ENCODE measurements around the gene SLC25A26. TPM values are rescaled to one million over a fixed set of nuclear protein-coding genes. Genes with fewer than 3 reads are reported as not detected.
A peak's percentile ranks its signal among the peaks of the same experiment; 100 is the strongest.
"Not testable (repeated sequence)": the region's sequence is repeated elsewhere in the genome, so short reads cannot be mapped to it uniquely, and the experiment has no call there.

Gene SLC25A26
- total RNA-seq, 2 donors from 2014 or later: 8.6 to 9.2 TPM

DNA sequence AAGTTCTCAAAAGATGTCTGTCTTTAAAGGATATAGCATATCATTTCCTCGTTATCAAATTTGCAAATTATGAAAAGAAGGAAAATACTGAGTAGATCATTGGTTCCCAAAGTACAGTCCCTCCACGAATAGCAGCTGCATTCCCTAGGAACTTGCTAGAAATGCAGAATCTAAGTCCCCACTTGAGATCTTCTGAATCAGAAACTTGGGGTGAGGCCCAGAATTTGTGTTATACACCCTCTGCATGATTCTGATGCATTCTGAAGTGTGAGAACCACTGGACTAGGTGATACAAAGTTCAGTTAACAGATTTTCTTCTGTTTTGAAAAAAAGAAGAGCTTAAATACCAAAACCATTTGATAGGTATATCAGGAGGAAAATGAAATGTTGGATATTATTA is 77.1 kb downstream of the SLC25A26 start:
- 31 to 38% methylated on average over 2 of the region's 2 CpGs for WGBS, 2 donors
- H3K36me3 ChIP-seq (replicated peaks in 1 of 2; ENCODE audit: insufficient read depth in 1 of 2, low read depth in 2 of 2): no peaks in the 10 kb centered on the region
- no peak overlapping the region for H3K4me3 ChIP-seq
- TF ChIP-seq, protein P1, sequence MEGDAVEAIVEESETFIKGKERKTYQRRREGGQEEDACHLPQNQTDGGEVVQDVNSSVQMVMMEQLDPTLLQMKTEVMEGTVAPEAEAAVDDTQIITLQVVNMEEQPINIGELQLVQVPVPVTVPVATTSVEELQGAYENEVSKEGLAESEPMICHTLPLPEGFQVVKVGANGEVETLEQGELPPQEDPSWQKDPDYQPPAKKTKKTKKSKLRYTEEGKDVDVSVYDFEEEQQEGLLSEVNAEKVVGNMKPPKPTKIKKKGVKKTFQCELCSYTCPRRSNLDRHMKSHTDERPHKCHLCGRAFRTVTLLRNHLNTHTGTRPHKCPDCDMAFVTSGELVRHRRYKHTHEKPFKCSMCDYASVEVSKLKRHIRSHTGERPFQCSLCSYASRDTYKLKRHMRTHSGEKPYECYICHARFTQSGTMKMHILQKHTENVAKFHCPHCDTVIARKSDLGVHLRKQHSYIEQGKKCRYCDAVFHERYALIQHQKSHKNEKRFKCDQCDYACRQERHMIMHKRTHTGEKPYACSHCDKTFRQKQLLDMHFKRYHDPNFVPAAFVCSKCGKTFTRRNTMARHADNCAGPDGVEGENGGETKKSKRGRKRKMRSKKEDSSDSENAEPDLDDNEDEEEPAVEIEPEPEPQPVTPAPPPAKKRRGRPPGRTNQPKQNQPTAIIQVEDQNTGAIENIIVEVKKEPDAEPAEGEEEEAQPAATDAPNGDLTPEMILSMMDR (IDR thresholded peaks at IDR 0.05): no peak
- TF ChIP-seq POLR2A (IDR thresholded peaks at IDR 0.05): no peak
- intact Hi-C loops (cut with DNase I): no loop called here
- peaks cover 45% of the 10 kb centered on the region for H3K4me1 ChIP-seq
- no peaks in the 10 kb centered on the region for H3K27me3 ChIP-seq
- DNase-seq: no peak
- H3K9me3 ChIP-seq: no peaks in the 10 kb centered on the region
- ATAC-seq: peak; percentile 24
- H3K27ac ChIP-seq: peak overlapping the region in 3 of 4 donors; percentile 56 to 85 (median 80)

DNA sequence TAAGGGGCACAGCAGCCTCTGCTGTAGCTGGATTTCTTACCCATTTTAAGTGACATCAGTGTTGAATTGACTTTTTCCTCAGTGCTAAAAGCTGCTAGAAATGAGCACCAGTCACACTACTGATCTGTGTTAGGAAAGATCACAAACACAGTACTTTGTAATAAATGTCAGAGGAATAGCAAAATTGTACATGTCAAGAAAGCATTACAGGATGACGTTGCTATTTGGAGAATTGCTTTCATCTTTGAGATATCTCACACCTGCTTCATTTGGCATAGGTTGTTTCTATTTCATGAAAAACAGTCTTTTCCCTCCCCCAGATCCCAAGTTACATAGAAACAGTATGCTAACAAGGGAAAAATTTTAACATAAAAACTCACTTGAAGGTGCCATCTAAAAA is 77.8 kb downstream of the SLC25A26 start:
- Histone ChIP-seq H3K27me3 (no peaks in the 10 kb centered on the region), H3K4me3 (no peak overlapping the region), H3K27ac (peak overlapping the region; percentile 56 to 85 (median 75)), H3K36me3 (replicated peaks in 1 of 2; ENCODE audit: insufficient read depth in 1 of 2, low read depth in 2 of 2) (no peaks in the 10 kb centered on the region), H3K9me3 (no peaks in the 10 kb centered on the region), H3K4me1 (peaks cover 45% of the 10 kb centered on the region)
- peak in 2 of 3 donors; percentile 1 to 4 for TF ChIP-seq POLR2A (IDR thresholded peaks at IDR 0.05)
- TF ChIP-seq, protein P1 (IDR thresholded peaks at IDR 0.05): no peak
- ATAC-seq (peak; percentile 88), DNase-seq (no peak)
- WGBS, 2 donors: 6 to 16% methylated on average over 1 of the region's 1 CpG
- intact Hi-C loops (cut with DNase I): no loop called here

DNA sequence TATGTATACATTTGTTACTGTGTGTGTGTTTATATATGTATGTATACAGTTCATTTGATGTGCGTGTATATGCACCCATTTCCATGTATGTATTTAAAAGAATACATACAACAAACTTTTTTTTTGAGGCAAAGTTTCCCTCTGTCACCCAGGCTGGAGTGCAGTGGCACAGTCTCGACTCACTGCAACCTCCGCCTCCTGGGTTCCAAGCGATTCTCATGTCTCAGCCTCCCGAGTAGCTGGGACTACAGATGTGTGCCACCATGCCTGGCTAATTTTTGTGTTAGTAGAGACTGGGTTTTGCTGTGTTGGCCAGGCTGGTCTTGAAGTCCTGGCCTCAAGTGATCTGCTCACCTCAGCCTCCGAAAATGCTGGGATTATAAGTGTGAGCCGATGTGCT is 78.3 kb downstream of the SLC25A26 start:
- H3K9me3 ChIP-seq; H3K36me3 ChIP-seq (replicated peaks in 1 of 2; ENCODE audit: insufficient read depth in 1 of 2, low read depth in 2 of 2); H3K27me3 ChIP-seq; intact Hi-C loops (cut with DNase I); H3K4me3 ChIP-seq: not testable (repeated sequence)
- peak; percentile 16 for ATAC-seq
- TF ChIP-seq POLR2A (IDR thresholded peaks at IDR 0.05): peak in 1 of 3 donors; percentile 4
- peak in 1 of 4 donors; percentile 25 for DNase-seq
- peak overlapping the region; percentile 55 to 85 (median 68) for H3K27ac ChIP-seq
- 32 to 47% methylated on average over 5 to 7 of the region's 7 CpGs for WGBS, 2 donors
- peaks cover 45% of the 10 kb centered on the region for H3K4me1 ChIP-seq

DNA sequence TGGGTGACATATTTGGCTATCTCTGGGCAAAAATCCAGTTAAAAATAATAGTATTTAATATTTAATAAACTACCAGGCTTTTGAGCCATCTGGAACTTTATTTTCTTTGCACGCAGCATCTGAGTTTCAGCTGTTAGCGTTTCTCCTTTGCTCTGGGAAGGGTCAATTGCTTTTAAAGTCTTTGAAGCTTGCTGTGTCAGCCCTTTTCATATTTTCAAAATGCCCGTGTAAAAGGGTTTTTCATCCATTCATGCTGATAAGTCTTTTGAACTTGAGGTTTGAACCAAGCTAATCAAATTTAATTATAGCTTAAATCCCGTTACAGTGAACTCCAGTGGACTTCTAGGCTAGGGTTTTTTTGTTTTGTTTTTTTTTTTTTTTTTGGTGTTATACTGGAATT is 79.1 kb downstream of the SLC25A26 start:
- no peak for ATAC-seq

DNA sequence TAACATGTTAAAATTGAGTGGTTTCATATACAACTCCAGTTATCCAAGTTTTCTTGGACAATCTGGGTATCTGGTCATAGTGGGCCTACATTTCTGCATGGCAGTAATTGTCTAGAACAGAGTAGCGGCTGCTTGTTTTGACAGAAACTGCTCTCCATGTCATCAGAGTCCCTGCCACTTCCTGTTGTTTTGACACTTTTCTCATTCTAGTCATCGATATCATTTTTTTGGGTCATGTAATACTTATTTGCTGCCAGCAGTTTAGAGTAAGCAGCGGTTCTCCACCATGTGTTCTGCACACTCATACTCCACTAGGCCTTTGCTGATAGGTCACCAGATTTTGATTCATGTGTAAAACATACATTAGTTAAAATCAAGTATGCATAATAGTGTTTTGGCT is 81.5 kb downstream of the SLC25A26 start:
- Histone ChIP-seq H3K4me3 (no peak overlapping the region), H3K27ac (no peak overlapping the region), H3K9me3 (no peaks in the 10 kb centered on the region), H3K4me1 (peaks cover 38% of the 10 kb centered on the region), H3K27me3 (no peaks in the 10 kb centered on the region), H3K36me3 (replicated peaks in 1 of 2; ENCODE audit: insufficient read depth in 1 of 2, low read depth in 2 of 2) (no peaks in the 10 kb centered on the region)
- intact Hi-C loops (cut with DNase I): no loop called here
- ATAC-seq (no peak), DNase-seq (peak in 1 of 4 donors; percentile 12)
- WGBS, 2 donors: 72 to 74% methylated on average over 3 of the region's 3 CpGs
- TF ChIP-seq POLR2A (IDR thresholded peaks at IDR 0.05): no peak
- TF ChIP-seq, protein P1 (IDR thresholded peaks at IDR 0.05): no peak

More for the DNA sequence above, 79.1 kb downstream of the SLC25A26 start:
- Histone ChIP-seq H3K4me3 (no peak overlapping the region), H3K27me3 (no peaks in the 10 kb centered on the region), H3K36me3 (replicated peaks in 1 of 2; ENCODE audit: insufficient read depth in 1 of 2, low read depth in 2 of 2) (no peaks in the 10 kb centered on the region), H3K27ac (peak overlapping the region in 3 of 4 donors; percentile 56 to 85 (median 80)), H3K4me1 (peaks cover 45% of the 10 kb centered on the region), H3K9me3 (no peaks in the 10 kb centered on the region)
- 24 to 40% methylated on average over 4 of the region's 4 CpGs for WGBS, 2 donors
- intact Hi-C loops (cut with DNase I): no loop called here
- DNase-seq: no peak
- TF ChIP-seq POLR2A (IDR thresholded peaks at IDR 0.05): no peak
- TF ChIP-seq, protein P1 (IDR thresholded peaks at IDR 0.05): no peak

Measured in body of pancreas (tissue), 4 donors.